GM23338 (cell line): ENCODE measurements around the gene SCGB3A1.

ENCODE experiments used
- NANOG ChIP-seq: IDR thresholded peaks from 2 replicates; pipeline ENCODE4 v1.6.1; 2016; ENCODE audit warnings: antibody characterized with exemption, borderline replicate concordance
- TF ChIP-seq, protein P1 (sequence below), 2 experiments: fragments of 200-600 bp in 1 of 2; sonication (generic) in 1 of 2; conservative IDR thresholded peaks; 2 replicates each; pipeline versions ENCODE4 v1.5.1 to v1.6.1; 2016 to 2017; ENCODE audit warnings: antibody characterized with exemption in 2 of 2, low read depth in 2 of 2, mild to moderate bottlenecking in 2 of 2, moderate library complexity in 1 of 2
- TF ChIP-seq, protein P2 (sequence below): IDR thresholded peaks from 2 replicates; pipeline ENCODE4 v1.6.1; 2016; ENCODE audit warnings: antibody characterized with exemption

DNA sequence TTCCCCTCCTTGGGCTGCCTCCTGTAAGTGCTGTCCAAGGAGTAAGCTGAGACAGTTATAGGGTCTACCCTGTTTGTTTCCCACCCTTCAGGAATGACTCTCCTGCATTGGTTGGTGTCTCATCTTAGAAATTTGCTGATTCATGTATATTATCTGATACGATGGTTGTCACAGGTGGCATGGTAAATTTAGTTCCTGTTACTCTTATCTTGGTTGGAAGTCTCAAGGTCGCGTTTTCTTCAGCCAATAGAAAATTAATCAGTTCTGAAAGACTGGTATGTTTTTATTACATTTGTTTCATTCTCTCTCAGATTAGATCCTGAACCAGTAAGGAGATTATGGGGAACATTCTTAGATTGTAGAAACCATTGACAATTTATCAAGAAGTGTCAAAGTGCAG lies 42.7 kb downstream of the SCGB3A1 start:
- TF ChIP-seq, protein P1, sequence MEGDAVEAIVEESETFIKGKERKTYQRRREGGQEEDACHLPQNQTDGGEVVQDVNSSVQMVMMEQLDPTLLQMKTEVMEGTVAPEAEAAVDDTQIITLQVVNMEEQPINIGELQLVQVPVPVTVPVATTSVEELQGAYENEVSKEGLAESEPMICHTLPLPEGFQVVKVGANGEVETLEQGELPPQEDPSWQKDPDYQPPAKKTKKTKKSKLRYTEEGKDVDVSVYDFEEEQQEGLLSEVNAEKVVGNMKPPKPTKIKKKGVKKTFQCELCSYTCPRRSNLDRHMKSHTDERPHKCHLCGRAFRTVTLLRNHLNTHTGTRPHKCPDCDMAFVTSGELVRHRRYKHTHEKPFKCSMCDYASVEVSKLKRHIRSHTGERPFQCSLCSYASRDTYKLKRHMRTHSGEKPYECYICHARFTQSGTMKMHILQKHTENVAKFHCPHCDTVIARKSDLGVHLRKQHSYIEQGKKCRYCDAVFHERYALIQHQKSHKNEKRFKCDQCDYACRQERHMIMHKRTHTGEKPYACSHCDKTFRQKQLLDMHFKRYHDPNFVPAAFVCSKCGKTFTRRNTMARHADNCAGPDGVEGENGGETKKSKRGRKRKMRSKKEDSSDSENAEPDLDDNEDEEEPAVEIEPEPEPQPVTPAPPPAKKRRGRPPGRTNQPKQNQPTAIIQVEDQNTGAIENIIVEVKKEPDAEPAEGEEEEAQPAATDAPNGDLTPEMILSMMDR (conservative IDR thresholded peaks at IDR 0.05; ENCODE audit: low read depth in 2 of 2): no peak
- TF ChIP-seq, protein P2, sequence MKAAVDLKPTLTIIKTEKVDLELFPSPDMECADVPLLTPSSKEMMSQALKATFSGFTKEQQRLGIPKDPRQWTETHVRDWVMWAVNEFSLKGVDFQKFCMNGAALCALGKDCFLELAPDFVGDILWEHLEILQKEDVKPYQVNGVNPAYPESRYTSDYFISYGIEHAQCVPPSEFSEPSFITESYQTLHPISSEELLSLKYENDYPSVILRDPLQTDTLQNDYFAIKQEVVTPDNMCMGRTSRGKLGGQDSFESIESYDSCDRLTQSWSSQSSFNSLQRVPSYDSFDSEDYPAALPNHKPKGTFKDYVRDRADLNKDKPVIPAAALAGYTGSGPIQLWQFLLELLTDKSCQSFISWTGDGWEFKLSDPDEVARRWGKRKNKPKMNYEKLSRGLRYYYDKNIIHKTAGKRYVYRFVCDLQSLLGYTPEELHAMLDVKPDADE: no peak
- TF ChIP-seq NANOG: no peak
